HG03571 (cell line): ENCODE results near the gene TECTB.

ENCODE experiments used
- ATAC-seq: cut with Tn5 transposase; IDR thresholded peaks from one replicate; pipeline ENCODE4 v1.9.1; 2021; ENCODE audit not compliant: unreplicated experiment

Gene TECTB

GRCh38 chr10:112345202-112345601 lies 62.0 kb downstream of the TECTB start:
- no peak for ATAC-seq

DNA sequence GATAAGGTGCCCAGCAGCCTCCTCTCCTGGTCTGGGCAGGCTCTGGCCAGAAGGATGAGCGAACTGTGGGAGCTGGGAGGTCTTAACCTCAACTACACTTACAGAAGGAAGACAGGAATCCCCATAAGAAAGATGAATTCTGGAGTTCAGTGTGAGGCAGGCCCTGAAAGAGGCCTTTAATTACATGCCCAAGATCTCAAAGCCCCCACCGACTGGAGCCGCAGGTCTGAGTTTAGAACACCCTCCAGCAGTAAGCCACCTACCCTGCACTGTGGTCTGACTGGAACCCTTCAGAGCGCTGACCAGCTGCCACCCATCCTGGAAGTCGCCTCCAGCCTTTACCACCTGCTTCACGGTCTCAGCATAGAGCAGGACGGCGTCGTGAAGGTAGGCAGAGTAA lies 62.5 kb downstream of the TECTB start:
- no peak for ATAC-seq

GRCh38 chr10:112346774-112347173 lies 63.6 kb downstream of the TECTB start:
- no peak for ATAC-seq

DNA sequence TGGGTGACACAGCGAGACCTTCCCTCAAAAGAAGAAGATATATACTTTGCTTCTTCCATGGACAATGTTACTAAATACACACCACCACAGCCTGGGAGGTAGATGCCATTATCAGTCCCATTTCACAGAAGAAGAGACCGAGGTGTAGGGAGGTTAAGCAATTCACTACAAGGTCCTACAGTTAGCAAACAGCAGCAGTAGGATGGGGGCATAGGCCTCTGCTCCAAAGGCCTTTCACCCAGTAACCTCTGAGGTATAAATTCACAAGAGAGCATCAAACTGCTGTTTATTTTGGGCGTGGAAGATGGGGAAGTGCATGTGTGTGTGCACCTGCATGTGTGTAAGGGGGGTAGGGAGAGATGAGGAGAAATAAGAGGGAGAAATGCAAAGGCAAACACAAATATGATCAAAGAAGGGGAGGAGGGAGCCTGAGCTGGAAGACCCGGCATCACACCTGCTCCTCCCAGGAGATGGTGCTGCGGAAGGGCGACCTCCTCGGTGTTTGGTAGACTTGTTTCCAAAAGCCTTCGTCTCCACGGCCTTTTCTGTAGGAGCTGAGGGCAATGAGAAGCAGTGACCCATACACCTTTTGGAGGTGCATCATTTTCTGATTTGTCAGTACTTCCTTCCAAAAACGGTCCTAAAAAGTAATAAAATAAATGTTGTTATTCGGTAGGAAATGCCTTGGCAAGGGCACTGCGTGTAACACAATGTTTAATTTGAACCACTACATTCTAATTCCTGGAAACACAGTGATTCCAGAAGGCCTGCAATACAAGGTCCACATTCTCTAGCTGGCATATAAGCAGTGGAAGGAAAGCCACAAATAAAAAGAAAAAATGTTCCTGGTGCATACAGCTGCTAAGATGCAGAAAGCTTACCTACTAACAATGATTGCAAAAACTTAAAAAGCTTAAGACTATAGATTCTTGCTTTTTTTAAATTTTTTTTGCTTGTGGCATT lies 64.8 kb downstream of the TECTB start:
- ATAC-seq = no peak

DNA sequence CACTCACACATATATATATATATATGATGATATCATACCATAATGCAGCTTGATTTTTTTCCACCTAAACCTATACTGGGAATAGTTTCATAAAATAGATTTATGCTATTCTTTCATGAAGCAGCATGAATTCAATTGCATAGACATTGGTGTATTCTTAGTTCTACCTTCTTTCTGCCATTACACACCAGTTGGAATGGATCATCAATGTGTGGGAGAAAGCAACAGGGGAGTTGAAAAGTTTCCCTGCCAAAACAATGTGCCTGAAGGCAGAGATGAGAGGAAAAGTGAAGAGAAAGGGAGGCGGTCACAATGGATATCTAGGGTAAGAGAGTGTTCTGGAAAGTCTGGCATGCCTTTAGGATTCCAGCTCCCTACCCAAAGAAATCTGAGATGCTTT lies 65.6 kb downstream of the TECTB start:
- ATAC-seq = no peak

GRCh38 chr10:112349521-112350085 lies 66.4 kb downstream of the TECTB start:
- ATAC-seq = no peak

GRCh38 chr10:112351146-112351545 lies 67.9 kb downstream of the TECTB start:
- ATAC-seq = no peak

- ATAC-seq = no peak
Measured at GRCh38 chr10:112352044-112352443, 68.8 kb downstream of the TECTB start.

- ATAC-seq = no peak
Measured at GRCh38 chr10:112353046-112353445, 69.8 kb downstream of the TECTB start.
